GM23338 (cell line): ENCODE data around the gene NTM. TPM values are rescaled to one million over a fixed set of nuclear protein-coding genes. Genes with fewer than 3 reads are reported as not detected.

Experiments used
- ATAC-seq: fragments of 200-7000 bp; cut with Tn5 transposase; 3 replicates; pipeline ENCODE4 v1.9.1; 2020
- DNase-seq: peaks from one replicate; pipeline ENCODE4 v3.0.0-alpha.2; 2015; ENCODE audit warnings: low spot score
- H2AFZ ChIP-seq: fragments of 200-600 bp; sonication (generic); 2 replicates; pipeline ENCODE4 v1.8.0; 2016; ENCODE audit warnings: antibody characterized with exemption, mild to moderate bottlenecking, moderate library complexity
- H3F3A ChIP-seq: fragments of 200-600 bp; sonication (generic); replicated peaks from 2 replicates; pipeline ENCODE4 v1.8.0; 2017; ENCODE audit warnings: antibody characterized with exemption, mixed run types, low read depth
- H3K27ac ChIP-seq: fragments of 200-600 bp; sonication (generic); 2 replicates; pipeline ENCODE4 v1.6.1; 2016; ENCODE audit warnings: low read depth
- H3K27me3 ChIP-seq: fragments of 200-600 bp; sonication (generic); 2 replicates; pipeline ENCODE4 v1.8.0; 2016; ENCODE audit warnings: mild to moderate bottlenecking, mixed run types, moderate library complexity; ENCODE audit not compliant: insufficient read depth
- H3K36me3 ChIP-seq: fragments of 200-600 bp; sonication (generic); 2 replicates; pipeline ENCODE4 v1.8.0; 2016; ENCODE audit warnings: mild to moderate bottlenecking; ENCODE audit not compliant: insufficient read depth
- H3K4me1 ChIP-seq: fragments of 200-600 bp; sonication (generic); 2 replicates; pipeline ENCODE4 v1.8.0; 2016; ENCODE audit warnings: mild to moderate bottlenecking, moderate library complexity; ENCODE audit not compliant: insufficient read depth
- H3K4me2 ChIP-seq: fragments of 200-600 bp; sonication (generic); 2 replicates; pipeline ENCODE4 v1.7.1; 2017; ENCODE audit warnings: mixed run types
- H3K4me3 ChIP-seq: fragments of 200-600 bp; sonication (generic); 2 replicates; pipeline ENCODE4 v1.6.1; 2016; ENCODE audit warnings: mixed run types
- H3K79me2 ChIP-seq: fragments of 200-600 bp; sonication (generic); replicated peaks from 2 replicates; pipeline ENCODE4 v1.8.0; 2017; ENCODE audit warnings: mild to moderate bottlenecking; ENCODE audit not compliant: insufficient read depth
- H3K9me2 ChIP-seq: fragments of 200-600 bp; sonication (generic); 2 replicates; pipeline ENCODE4 v1.8.0; 2017; ENCODE audit not compliant: insufficient read depth
- H4K20me1 ChIP-seq: fragments of 200-600 bp; sonication (generic); replicated peaks from 2 replicates; pipeline ENCODE4 v1.8.0; 2017; ENCODE audit warnings: mild to moderate bottlenecking; ENCODE audit not compliant: insufficient read depth
- H3K27ac Mint-ChIP-seq: 2 replicates; pipeline ENCODE4 v1.8.0; 2020; ENCODE audit warnings: inconsistent platforms, mild to moderate bottlenecking, moderate library complexity, mixed read lengths
- H3K27me3 Mint-ChIP-seq: 3 replicates; pipeline ENCODE4 v1.8.0; 2022; ENCODE audit warnings: low read depth, mild to moderate bottlenecking, moderate library complexity, mixed read lengths, inconsistent platforms; ENCODE audit not compliant: insufficient read depth, poor library complexity
- H3K36me3 Mint-ChIP-seq: 3 replicates; pipeline ENCODE4 v1.8.0; 2021; ENCODE audit warnings: low read depth, mild to moderate bottlenecking, inconsistent platforms, moderate library complexity, mixed read lengths
- H3K4me1 Mint-ChIP-seq: 3 replicates; pipeline ENCODE4 v1.8.0; 2020; ENCODE audit warnings: mild to moderate bottlenecking, inconsistent platforms, mixed read lengths
- H3K4me3 Mint-ChIP-seq: 3 replicates; pipeline ENCODE4 v1.8.0; 2021; ENCODE audit warnings: moderate library complexity, mild to moderate bottlenecking, inconsistent platforms, mixed read lengths
- H3K9me3 Mint-ChIP-seq: 3 replicates; pipeline ENCODE4 v1.8.0; 2020; ENCODE audit warnings: moderate library complexity, mild to moderate bottlenecking, inconsistent platforms, mixed read lengths
- CREB1 ChIP-seq: fragments of 250-450 bp; sonication (Bioruptor Pico); IDR thresholded peaks from 2 replicates; pipeline ENCODE4 v1.5.0; 2020; ENCODE audit warnings: low read depth, mild to moderate bottlenecking, moderate library complexity
- CTCF ChIP-seq, 2 experiments: fragments of 200-600 bp in 1 of 2; sonication (generic) in 1 of 2; conservative IDR thresholded peaks; 2 replicates each; pipeline versions ENCODE4 v1.5.1 to v1.6.1; 2016 to 2017; ENCODE audit warnings: antibody characterized with exemption in 2 of 2, low read depth in 2 of 2, mild to moderate bottlenecking in 2 of 2, moderate library complexity in 1 of 2
- ETS1 ChIP-seq: IDR thresholded peaks from 2 replicates; pipeline ENCODE4 v1.6.1; 2016; ENCODE audit warnings: antibody characterized with exemption
- REST ChIP-seq: IDR thresholded peaks from one replicate; pipeline ENCODE4 v1.6.1; 2018; ENCODE audit warnings: antibody characterized with exemption; ENCODE audit not compliant: unreplicated experiment
- STAT1 ChIP-seq: IDR thresholded peaks from one replicate; pipeline ENCODE4 v1.6.1; 2016; ENCODE audit warnings: antibody characterized with exemption; ENCODE audit not compliant: unreplicated experiment
- ZNF331 ChIP-seq: fragments of 250-450 bp; sonication (Bioruptor Pico); IDR thresholded peaks from 2 replicates; pipeline ENCODE4 v1.5.0; 2020; ENCODE audit warnings: low read depth, mild to moderate bottlenecking, moderate library complexity
- polyA plus RNA-seq: library from polyadenylated mRNA; unstranded; fragments of >200 nt; fragmentation: Nextera tagmentation; extraction: Ambion mirVana; gene quantifications from 2 replicates; pipeline ENCODE4 v1.2.1, GENCODE V29; 2016
- total RNA-seq: library from RNA; depleted of rRNA; stranded (reverse); fragments of >200 nt; shearing (Covaris generic); gene quantifications from 2 replicates; pipeline ENCODE4 v1.2.3, GENCODE V29; 2014
- TF ChIP-seq, protein P1 (sequence below): fragments of 250-450 bp; sonication (Bioruptor Pico); IDR thresholded peaks from 2 replicates; pipeline ENCODE4 v1.5.0; 2020; ENCODE audit warnings: mild to moderate bottlenecking, moderate library complexity

The NTM gene
- total and polyA plus RNA-seq, 2 experiments from 2014 or later = 10.6 to 14.6 TPM

GRCh38 chr11:131749101-131749500 is 378.7 kb downstream of the NTM start (continued):
- no peak for TF ChIP-seq ETS1
- no peak for TF ChIP-seq CREB1 (CRISPR knock-in tag)

GRCh38 chr11:131750152-131750551 is 379.7 kb downstream of the NTM start:
- peaks cover 13% of the 10 kb centered on the region; the same call in 2 of the 3 replicates for H3K4me1 Mint-ChIP-seq
- no peak overlapping the region for H3K4me3 Mint-ChIP-seq
- peaks cover 4% of the 10 kb centered on the region for H3K27me3 Mint-ChIP-seq
- no peak overlapping the region for H3K27ac Mint-ChIP-seq
- Histone ChIP-seq H3K27me3 (no peaks in the 10 kb centered on the region), H3K4me3 (no peak overlapping the region), H3K9me2 (no peaks in the 10 kb centered on the region), H3K4me1 (no peaks in the 10 kb centered on the region; the same call in 1 of the 2 replicates), H3K27ac (no peak overlapping the region), H2AFZ (no peak overlapping the region), H4K20me1 (no peaks in the 10 kb centered on the region), H3F3A (no peaks in the 10 kb centered on the region), H3K4me2 (no peak overlapping the region), H3K79me2 (no peaks in the 10 kb centered on the region), H3K36me3 (0 out of 2 replicates have a peak, but pooled peaks cover 3% of the 10 kb centered on the region)
- DNase-seq (no peak), ATAC-seq (no peak)
- no peaks in the 10 kb centered on the region for H3K36me3 Mint-ChIP-seq
- no peak for TF ChIP-seq CTCF (conservative IDR thresholded peaks at IDR 0.05; ENCODE audit: low read depth in 2 of 2)
- no peak for TF ChIP-seq REST
- no peak for TF ChIP-seq ZNF331
- no peak for TF ChIP-seq STAT1
- peaks cover 7% of the 10 kb centered on the region; the same call in 2 of the 3 replicates for H3K9me3 Mint-ChIP-seq

GRCh38 chr11:131750692-131751091 is 380.3 kb downstream of the NTM start:
- Histone ChIP-seq H3K4me1 (no peaks in the 10 kb centered on the region; the same call in 1 of the 2 replicates), H4K20me1 (no peaks in the 10 kb centered on the region), H3K27ac (no peak overlapping the region), H3K9me2 (no peaks in the 10 kb centered on the region), H2AFZ (no peak overlapping the region), H3F3A (no peaks in the 10 kb centered on the region), H3K4me2 (no peak overlapping the region), H3K36me3 (0 out of 2 replicates have a peak, but pooled peaks cover 3% of the 10 kb centered on the region), H3K79me2 (no peaks in the 10 kb centered on the region), H3K27me3 (no peaks in the 10 kb centered on the region), H3K4me3 (no peak overlapping the region)
- DNase-seq = no peak
- no peak overlapping the region for H3K4me3 Mint-ChIP-seq
- ATAC-seq = no peak
- no peaks in the 10 kb centered on the region for H3K36me3 Mint-ChIP-seq
- H3K9me3 Mint-ChIP-seq = peaks cover 7% of the 10 kb centered on the region; the same call in 2 of the 3 replicates
- peaks cover 13% of the 10 kb centered on the region; the same call in 2 of the 3 replicates for H3K4me1 Mint-ChIP-seq
- H3K27me3 Mint-ChIP-seq = peaks cover 4% of the 10 kb centered on the region
- H3K27ac Mint-ChIP-seq = no peak overlapping the region
- TF ChIP-seq STAT1 = no peak
- TF ChIP-seq, protein P1, sequence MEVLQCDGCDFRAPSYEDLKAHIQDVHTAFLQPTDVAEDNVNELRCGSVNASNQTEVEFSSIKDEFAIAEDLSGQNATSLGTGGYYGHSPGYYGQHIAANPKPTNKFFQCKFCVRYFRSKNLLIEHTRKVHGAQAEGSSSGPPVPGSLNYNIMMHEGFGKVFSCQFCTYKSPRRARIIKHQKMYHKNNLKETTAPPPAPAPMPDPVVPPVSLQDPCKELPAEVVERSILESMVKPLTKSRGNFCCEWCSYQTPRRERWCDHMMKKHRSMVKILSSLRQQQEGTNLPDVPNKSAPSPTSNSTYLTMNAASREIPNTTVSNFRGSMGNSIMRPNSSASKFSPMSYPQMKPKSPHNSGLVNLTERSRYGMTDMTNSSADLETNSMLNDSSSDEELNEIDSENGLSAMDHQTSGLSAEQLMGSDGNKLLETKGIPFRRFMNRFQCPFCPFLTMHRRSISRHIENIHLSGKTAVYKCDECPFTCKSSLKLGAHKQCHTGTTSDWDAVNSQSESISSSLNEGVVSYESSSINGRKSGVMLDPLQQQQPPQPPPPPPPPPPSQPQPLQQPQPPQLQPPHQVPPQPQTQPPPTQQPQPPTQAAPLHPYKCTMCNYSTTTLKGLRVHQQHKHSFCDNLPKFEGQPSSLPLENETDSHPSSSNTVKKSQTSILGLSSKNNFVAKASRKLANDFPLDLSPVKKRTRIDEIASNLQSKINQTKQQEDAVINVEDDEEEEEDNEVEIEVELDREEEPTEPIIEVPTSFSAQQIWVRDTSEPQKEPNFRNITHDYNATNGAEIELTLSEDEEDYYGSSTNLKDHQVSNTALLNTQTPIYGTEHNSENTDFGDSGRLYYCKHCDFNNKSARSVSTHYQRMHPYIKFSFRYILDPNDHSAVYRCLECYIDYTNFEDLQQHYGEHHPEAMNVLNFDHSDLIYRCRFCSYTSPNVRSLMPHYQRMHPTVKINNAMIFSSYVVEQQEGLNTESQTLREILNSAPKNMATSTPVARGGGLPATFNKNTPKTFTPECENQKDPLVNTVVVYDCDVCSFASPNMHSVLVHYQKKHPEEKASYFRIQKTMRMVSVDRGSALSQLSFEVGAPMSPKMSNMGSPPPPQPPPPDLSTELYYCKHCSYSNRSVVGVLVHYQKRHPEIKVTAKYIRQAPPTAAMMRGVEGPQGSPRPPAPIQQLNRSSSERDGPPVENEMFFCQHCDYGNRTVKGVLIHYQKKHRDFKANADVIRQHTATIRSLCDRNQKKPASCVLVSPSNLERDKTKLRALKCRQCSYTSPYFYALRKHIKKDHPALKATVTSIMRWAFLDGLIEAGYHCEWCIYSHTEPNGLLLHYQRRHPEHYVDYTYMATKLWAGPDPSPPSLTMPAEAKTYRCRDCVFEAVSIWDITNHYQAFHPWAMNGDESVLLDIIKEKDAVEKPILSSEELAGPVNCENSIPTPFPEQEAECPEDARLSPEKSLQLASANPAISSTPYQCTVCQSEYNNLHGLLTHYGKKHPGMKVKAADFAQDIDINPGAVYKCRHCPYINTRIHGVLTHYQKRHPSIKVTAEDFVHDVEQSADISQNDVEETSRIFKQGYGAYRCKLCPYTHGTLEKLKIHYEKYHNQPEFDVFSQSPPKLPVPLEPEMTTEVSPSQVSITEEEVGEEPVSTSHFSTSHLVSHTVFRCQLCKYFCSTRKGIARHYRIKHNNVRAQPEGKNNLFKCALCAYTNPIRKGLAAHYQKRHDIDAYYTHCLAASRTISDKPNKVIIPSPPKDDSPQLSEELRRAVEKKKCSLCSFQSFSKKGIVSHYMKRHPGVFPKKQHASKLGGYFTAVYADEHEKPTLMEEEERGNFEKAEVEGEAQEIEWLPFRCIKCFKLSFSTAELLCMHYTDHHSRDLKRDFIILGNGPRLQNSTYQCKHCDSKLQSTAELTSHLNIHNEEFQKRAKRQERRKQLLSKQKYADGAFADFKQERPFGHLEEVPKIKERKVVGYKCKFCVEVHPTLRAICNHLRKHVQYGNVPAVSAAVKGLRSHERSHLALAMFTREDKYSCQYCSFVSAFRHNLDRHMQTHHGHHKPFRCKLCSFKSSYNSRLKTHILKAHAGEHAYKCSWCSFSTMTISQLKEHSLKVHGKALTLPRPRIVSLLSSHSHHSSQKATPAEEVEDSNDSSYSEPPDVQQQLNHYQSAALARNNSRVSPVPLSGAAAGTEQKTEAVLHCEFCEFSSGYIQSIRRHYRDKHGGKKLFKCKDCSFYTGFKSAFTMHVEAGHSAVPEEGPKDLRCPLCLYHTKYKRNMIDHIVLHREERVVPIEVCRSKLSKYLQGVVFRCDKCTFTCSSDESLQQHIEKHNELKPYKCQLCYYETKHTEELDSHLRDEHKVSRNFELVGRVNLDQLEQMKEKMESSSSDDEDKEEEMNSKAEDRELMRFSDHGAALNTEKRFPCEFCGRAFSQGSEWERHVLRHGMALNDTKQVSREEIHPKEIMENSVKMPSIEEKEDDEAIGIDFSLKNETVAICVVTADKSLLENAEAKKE = no peak
